Breast epithelium (tissue), 4 donors: ENCODE results near the gene SLC38A11. TPM values are rescaled to one million over a fixed set of nuclear protein-coding genes. Genes with fewer than 3 reads are reported as not detected.

Experiments used
- DNase-seq, 2 donors: peaks; one replicate each; pipeline ENCODE4 v3.0.0-alpha.2; 2019; ENCODE audit warnings: low spot score in 2 of 2
- H3K27ac ChIP-seq, 2 donors: fragments of 200-600 bp; sonication (generic) in 1 of 2; one replicate each; pipeline ENCODE4 v1.5.1; 2016 to 2019; ENCODE audit warnings: mild to moderate bottlenecking in 1 of 2
- H3K27me3 ChIP-seq, 2 donors: fragments of 200-600 bp; sonication (generic) in 1 of 2; one replicate each; pipeline versions ENCODE4 v1.5.1 to v1.6.0; 2017 to 2019; ENCODE audit warnings: control low read depth in 1 of 2, mild to moderate bottlenecking in 1 of 2
- H3K36me3 ChIP-seq: fragments of 200-600 bp; one replicate; pipeline ENCODE4 v1.5.1; 2019
- H3K4me1 ChIP-seq, 2 donors: fragments of 200-600 bp; sonication (generic); one replicate each; pipeline ENCODE4 v1.5.1; 2016 to 2019; ENCODE audit warnings: control low read depth in 1 of 2
- H3K4me3 ChIP-seq, 3 donors: fragments of 200-600 bp; sonication (generic); 1 replicate in 2 of 3; 2 replicates in 1 of 3; pipeline ENCODE4 v1.5.1; 2016 to 2019; ENCODE audit warnings: mild to moderate bottlenecking in 3 of 3, moderate library complexity in 2 of 3
- H3K9me3 ChIP-seq, 2 donors: fragments of 200-600 bp; sonication (generic) in 1 of 2; one replicate each; pipeline ENCODE4 v1.5.1; 2016 to 2019; ENCODE audit warnings: control low read depth in 1 of 2
- CTCF ChIP-seq, 3 donors: fragments of 450-650 bp; IDR thresholded peaks; one replicate each; pipeline ENCODE4 v1.5.1; 2016 to 2017; ENCODE audit warnings: antibody characterized with exemption in 3 of 3, mild to moderate bottlenecking in 3 of 3, moderate library complexity in 3 of 3
- POLR2A ChIP-seq: fragments of 450-650 bp; IDR thresholded peaks from one replicate; pipeline ENCODE4 v1.6.1; 2016; ENCODE audit warnings: antibody characterized with exemption, mild to moderate bottlenecking, moderate library complexity
- POLR2AphosphoS5 ChIP-seq, 3 donors: sonication (generic); formaldehyde crosslinking; IDR thresholded peaks; one replicate each; pipeline ENCODE4 v1.6.1; 2017; ENCODE audit warnings: antibody characterized with exemption in 3 of 3
- intact Hi-C: fragments of 100-400 bp; cut with DNase I; formaldehyde crosslinking; loops from one replicate; pipeline ENCODE4 v1.15.1; 2023; ENCODE audit warnings: low total_unique reads
- total RNA-seq, 3 donors: library from RNA; depleted of rRNA; stranded (reverse); fragments of >200 nt; gene quantifications; one replicate each; pipeline ENCODE4 v1.1.0, GENCODE V29; 2016

SLC38A11 gene
- total RNA-seq, 3 donors from 2014 or later, result 2.2 to 6.7 TPM; not detected in 1

DNA sequence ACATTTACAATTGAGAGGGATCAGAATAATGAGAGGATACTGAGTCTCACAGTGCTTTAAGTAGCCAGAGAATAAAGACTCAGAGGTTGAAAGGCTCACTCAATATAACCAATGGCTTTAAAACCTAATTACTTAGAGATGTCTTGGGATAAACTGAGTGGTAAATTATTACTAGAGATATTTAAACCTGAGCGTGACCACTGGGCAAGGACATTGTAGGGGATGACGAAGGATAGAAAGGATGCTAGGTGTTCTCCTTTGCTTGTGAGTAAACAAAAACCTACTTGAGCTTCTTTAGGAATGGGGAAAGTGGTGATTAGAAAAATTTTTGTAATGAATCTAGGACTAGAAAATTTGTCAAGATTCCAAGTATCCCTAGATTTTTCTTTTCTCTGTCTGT, 12.0 kb upstream of the SLC38A11 start:
- intact Hi-C loops, result no loop called here
- no peak for TF ChIP-seq POLR2AphosphoS5 (IDR thresholded peaks at IDR 0.05)
- no peak for TF ChIP-seq CTCF (IDR thresholded peaks at IDR 0.05)
- TF ChIP-seq POLR2A, result no peak
- Histone ChIP-seq H3K36me3 (no peaks in the 10 kb centered on the region), H3K4me1 (no peaks in the 10 kb centered on the region), H3K4me3 (no peak overlapping the region), H3K9me3 (no peaks in the 10 kb centered on the region), H3K27ac (no peak overlapping the region), H3K27me3 (no peaks in the 10 kb centered on the region)
- DNase-seq, result no peak

- Histone ChIP-seq H3K4me3 (no peak overlapping the region), H3K27me3 (no peaks in the 10 kb centered on the region), H3K27ac (no peak overlapping the region), H3K36me3 (no peaks in the 10 kb centered on the region), H3K4me1 (no peaks in the 10 kb centered on the region), H3K9me3 (no peaks in the 10 kb centered on the region)
- intact Hi-C loops, result no loop called here
- no peak for TF ChIP-seq POLR2A
- TF ChIP-seq CTCF (IDR thresholded peaks at IDR 0.05), result no peak
- no peak for TF ChIP-seq POLR2AphosphoS5 (IDR thresholded peaks at IDR 0.05)
- no peak for DNase-seq
Observed at GRCh38 chr2:164964700-164965099, 9.4 kb upstream of the SLC38A11 start.

GRCh38 chr2:164960159-164960558, 4.8 kb upstream of the SLC38A11 start:
- no peak overlapping the region for H3K27ac ChIP-seq
- H3K4me3 ChIP-seq, result no peak overlapping the region
- TF ChIP-seq POLR2A, result no peak
- TF ChIP-seq CTCF (IDR thresholded peaks at IDR 0.05), result no peak
- no peak for TF ChIP-seq POLR2AphosphoS5 (IDR thresholded peaks at IDR 0.05)
- no peaks in the 10 kb centered on the region for H3K4me1 ChIP-seq
- no peak for DNase-seq
- no peaks in the 10 kb centered on the region for H3K36me3 ChIP-seq
- no peaks in the 10 kb centered on the region for H3K9me3 ChIP-seq
- H3K27me3 ChIP-seq, result no peaks in the 10 kb centered on the region
- intact Hi-C loops, result no loop called here

DNA sequence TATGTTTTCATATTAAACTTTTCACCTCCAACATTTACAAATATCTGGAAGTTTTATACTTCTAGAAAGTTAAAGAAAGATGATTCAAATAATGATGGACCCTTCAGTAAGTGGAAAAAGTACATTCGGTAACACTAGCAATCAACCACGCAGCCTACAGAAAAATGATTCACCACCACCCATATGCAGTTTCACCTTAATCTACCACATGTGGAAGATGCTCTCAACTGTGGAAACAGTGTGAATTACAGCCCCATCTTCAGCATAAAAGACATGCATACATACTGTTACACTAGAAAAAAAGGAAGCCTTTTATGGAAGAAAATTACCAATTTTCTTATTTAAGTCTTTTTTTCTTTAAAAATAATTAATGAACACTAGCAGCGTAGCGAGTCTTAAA, 1.1 kb downstream of the SLC38A11 start:
- H3K36me3 ChIP-seq, result no peaks in the 10 kb centered on the region
- TF ChIP-seq CTCF (IDR thresholded peaks at IDR 0.05) (no peak), POLR2A (no peak), POLR2AphosphoS5 (IDR thresholded peaks at IDR 0.05) (no peak)

GRCh38 chr2:164953279-164953678, 2.0 kb downstream of the SLC38A11 start:
- H3K4me1 ChIP-seq, result no peaks in the 10 kb centered on the region
- H3K27ac ChIP-seq, result no peak overlapping the region
- intact Hi-C loops, result no loop called here
- DNase-seq, result no peak
- H3K9me3 ChIP-seq, result no peaks in the 10 kb centered on the region
- H3K27me3 ChIP-seq, result no peaks in the 10 kb centered on the region
- TF ChIP-seq POLR2AphosphoS5 (IDR thresholded peaks at IDR 0.05) (no peak), POLR2A (no peak), CTCF (IDR thresholded peaks at IDR 0.05) (no peak)
- no peak overlapping the region for H3K4me3 ChIP-seq
- no peaks in the 10 kb centered on the region for H3K36me3 ChIP-seq

More for the DNA sequence above, 1.1 kb downstream of the SLC38A11 start:
- no peaks in the 10 kb centered on the region for H3K4me1 ChIP-seq
- no peak overlapping the region for H3K4me3 ChIP-seq
- H3K9me3 ChIP-seq, result no peaks in the 10 kb centered on the region
- no peak for DNase-seq
- intact Hi-C loops, result no loop called here
- no peaks in the 10 kb centered on the region for H3K27me3 ChIP-seq
- H3K27ac ChIP-seq, result no peak overlapping the region
